Testis (tissue), 3 donors: Measurements from ENCODE around the gene FXYD5. TPM values are rescaled to one million over a fixed set of nuclear protein-coding genes. Genes with fewer than 3 reads are reported as not detected.

Experiments
- DNase-seq: peaks from one replicate; pipeline ENCODE4 v3.0.0-alpha.2; 2019
- H3K27ac ChIP-seq, 2 donors: fragments of 200-600 bp; sonication (generic); one replicate each; pipeline ENCODE4 v1.5.1; 2019
- H3K27me3 ChIP-seq: fragments of 200-600 bp; sonication (generic); one replicate; pipeline ENCODE4 v1.5.1; 2019
- H3K36me3 ChIP-seq: fragments of 200-600 bp; sonication (generic); one replicate; pipeline ENCODE4 v1.5.1; 2017; ENCODE audit warnings: low read depth; ENCODE audit errors: missing control alignments
- H3K4me1 ChIP-seq: fragments of 200-600 bp; sonication (generic); one replicate; pipeline ENCODE4 v1.5.1; 2019
- H3K4me3 ChIP-seq, 2 donors: fragments of 200-600 bp; sonication (generic); one replicate each; pipeline ENCODE4 v1.5.1; 2017 to 2019
- H3K9me3 ChIP-seq: fragments of 200-600 bp; sonication (generic); one replicate; pipeline ENCODE4 v1.5.1; 2017
- CTCF ChIP-seq, 3 experiments: fragments of 450-650 bp in 2 of 3; fragments of 200-600 bp in 1 of 3; sonication (generic) in 1 of 3; IDR thresholded peaks; one replicate each; pipeline ENCODE4 v1.5.1; 2016 to 2019; ENCODE audit warnings: antibody characterized with exemption in 3 of 3, mild to moderate bottlenecking in 2 of 3, moderate library complexity in 1 of 3
- POLR2A ChIP-seq: fragments of 450-650 bp; IDR thresholded peaks from one replicate; pipeline ENCODE4 v1.6.1; 2017; ENCODE audit warnings: antibody characterized with exemption, mild to moderate bottlenecking, moderate library complexity
- WGBS, 2 donors: methylation state at CpG; one replicate each; pipeline ENCODE4 v1.1.5; 2018; 5-methylcytosine and 5-hydroxymethylcytosine counted together
- intact Hi-C: fragments of 100-400 bp; cut with DNase I; formaldehyde crosslinking; loops from one replicate; pipeline ENCODE4 v1.15.1; 2023; ENCODE audit warnings: low total_unique reads
- polyA plus RNA-seq: library from polyadenylated mRNA; stranded (reverse); fragments of 350-450 nt; fragmentation: Illumina TruSeq; extraction: RNeasy Lipid Tissue Mini Kit (QIAGEN cat#74804); gene quantifications from one replicate; pipeline ENCODE4 v1.2.3, GENCODE V29; 2014; ENCODE audit warnings: low read depth, low replicate concordance; ENCODE audit not compliant: insufficient read depth
- total RNA-seq, 2 donors: library from RNA; depleted of rRNA; stranded (reverse); fragments of >200 nt; gene quantifications; one replicate each; pipeline ENCODE4 v1.2.3, GENCODE V29; 2016

Gene FXYD5
- total and polyA plus RNA-seq, 3 donors from 2014 or later = 5.7 to 38.1 (median 17.5) TPM

DNA sequence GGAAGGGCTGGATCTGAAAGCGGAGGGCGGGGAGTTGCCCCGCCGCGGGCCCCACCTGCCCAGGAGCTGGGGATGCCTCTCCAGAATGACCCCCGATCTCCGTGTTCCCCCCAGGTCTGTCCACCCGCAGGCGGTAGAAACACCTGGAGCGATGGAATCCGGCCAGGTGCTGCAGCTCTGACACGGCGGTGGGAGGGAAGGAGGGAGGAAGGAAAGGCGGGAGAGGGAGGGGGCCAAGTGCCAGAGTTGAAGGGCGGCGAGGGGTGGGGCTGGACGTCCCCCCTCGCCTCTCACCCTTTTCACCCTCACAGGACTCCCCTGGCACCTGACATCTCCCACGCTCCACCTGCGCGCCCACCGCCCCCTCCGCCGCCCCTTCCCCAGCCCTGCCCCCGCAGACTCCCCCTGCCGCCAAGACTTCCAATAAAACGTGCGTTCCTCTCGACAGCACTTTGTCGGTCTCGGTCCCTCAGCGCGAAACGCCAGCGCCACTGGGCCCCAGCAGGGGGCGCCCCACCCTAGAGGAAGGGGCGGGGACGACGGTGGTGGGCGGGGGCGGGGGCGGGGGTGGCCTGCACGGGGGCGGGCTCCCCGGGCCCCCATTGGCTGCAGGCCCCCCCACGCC lies 11.8 kb upstream of the FXYD5 start:
- no peak overlapping the region for H3K27ac ChIP-seq
- no peaks in the 10 kb centered on the region for H3K9me3 ChIP-seq
- 21 to 36% methylated on average over 22 to 23 of the region's 46 CpGs for WGBS, 2 donors
- H3K27me3 ChIP-seq = no peaks in the 10 kb centered on the region
- intact Hi-C loops = no loop called here
- peak overlapping the region; percentile 12 to 21 for H3K4me3 ChIP-seq
- peak; percentile 60 for DNase-seq
- TF ChIP-seq CTCF (IDR thresholded peaks at IDR 0.05) (peak in 1 of 3 experiments; percentile 67), POLR2A (no peak)
- H3K4me1 ChIP-seq = peaks cover 14% of the 10 kb centered on the region
- no peaks in the 10 kb centered on the region for H3K36me3 ChIP-seq

GRCh38 chr19:35143231-35143715 lies 11.3 kb upstream of the FXYD5 start, which contains the start of gene FXYD7:
TSS of gene FXYD7 (plus strand) at chr19:35143255. CDS start at chr19:35143334, 79 bp downstream.
- Histone ChIP-seq H3K4me3 (peak within 1 kb of the TSS; percentile 12 to 21), H3K9me3 (no peaks in the 10 kb centered on the region), H3K27me3 (no peaks in the 10 kb centered on the region), H3K27ac (no peak within 1 kb of the TSS), H3K36me3 (no peaks in the 10 kb centered on the region), H3K4me1 (peaks cover 14% of the 10 kb centered on the region)
- no peak for TF ChIP-seq POLR2A
- no peak for TF ChIP-seq CTCF (IDR thresholded peaks at IDR 0.05)
- intact Hi-C loops = no loop called here
- WGBS, 2 donors = 13 to 26% methylated on average over 12 to 25 of the region's 31 CpGs
- DNase-seq = no peak

GRCh38 chr19:35143818-35144217 lies 10.7 kb upstream of the FXYD5 start:
- Histone ChIP-seq H3K36me3 (no peaks in the 10 kb centered on the region), H3K4me1 (peaks cover 14% of the 10 kb centered on the region), H3K9me3 (no peaks in the 10 kb centered on the region), H3K27ac (no peak overlapping the region), H3K4me3 (no peak overlapping the region), H3K27me3 (no peaks in the 10 kb centered on the region)
- 29 to 55% methylated on average over 3 of the region's 3 CpGs for WGBS, 2 donors
- intact Hi-C loops = no loop called here
- no peak for DNase-seq
- TF ChIP-seq CTCF (IDR thresholded peaks at IDR 0.05) (no peak), POLR2A (no peak)

DNA sequence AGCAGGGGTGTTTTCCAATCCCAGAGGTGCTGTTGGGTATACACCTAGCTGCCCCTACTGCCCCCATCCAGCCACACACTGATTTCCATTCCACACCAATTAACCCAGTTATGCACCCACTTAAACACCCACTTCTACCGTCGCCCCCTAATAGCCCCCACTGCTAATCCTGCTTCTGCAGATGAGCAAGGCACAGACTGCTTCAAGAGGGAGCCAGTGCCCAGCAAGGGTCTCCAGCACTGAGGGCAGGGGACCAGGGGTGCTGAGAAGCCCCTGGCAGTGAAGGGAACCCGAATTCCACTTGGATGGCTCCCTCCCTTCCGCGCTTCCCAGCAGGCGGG lies 10.3 kb upstream of the FXYD5 start:
- TF ChIP-seq CTCF (IDR thresholded peaks at IDR 0.05) = no peak
- TF ChIP-seq POLR2A = no peak
- Histone ChIP-seq H3K27me3 (no peaks in the 10 kb centered on the region), H3K4me1 (peaks cover 14% of the 10 kb centered on the region), H3K27ac (no peak overlapping the region), H3K4me3 (no peak overlapping the region), H3K36me3 (no peaks in the 10 kb centered on the region), H3K9me3 (no peaks in the 10 kb centered on the region)
- WGBS, 2 donors = 49% methylated on average over 2 to 6 of the region's 6 CpGs
- no peak for DNase-seq
- intact Hi-C loops = no loop called here
